GM12801 (cell line): Measurements from ENCODE around the gene SYTL2.

Experiments
- TF ChIP-seq, protein P1 (sequence below): IDR thresholded peaks from one replicate; pipeline ENCODE4 v1.5.1; 2011; ENCODE audit warnings: control low read depth; ENCODE audit not compliant: insufficient read length; ENCODE audit errors: extremely low read depth

The SYTL2 gene

DNA sequence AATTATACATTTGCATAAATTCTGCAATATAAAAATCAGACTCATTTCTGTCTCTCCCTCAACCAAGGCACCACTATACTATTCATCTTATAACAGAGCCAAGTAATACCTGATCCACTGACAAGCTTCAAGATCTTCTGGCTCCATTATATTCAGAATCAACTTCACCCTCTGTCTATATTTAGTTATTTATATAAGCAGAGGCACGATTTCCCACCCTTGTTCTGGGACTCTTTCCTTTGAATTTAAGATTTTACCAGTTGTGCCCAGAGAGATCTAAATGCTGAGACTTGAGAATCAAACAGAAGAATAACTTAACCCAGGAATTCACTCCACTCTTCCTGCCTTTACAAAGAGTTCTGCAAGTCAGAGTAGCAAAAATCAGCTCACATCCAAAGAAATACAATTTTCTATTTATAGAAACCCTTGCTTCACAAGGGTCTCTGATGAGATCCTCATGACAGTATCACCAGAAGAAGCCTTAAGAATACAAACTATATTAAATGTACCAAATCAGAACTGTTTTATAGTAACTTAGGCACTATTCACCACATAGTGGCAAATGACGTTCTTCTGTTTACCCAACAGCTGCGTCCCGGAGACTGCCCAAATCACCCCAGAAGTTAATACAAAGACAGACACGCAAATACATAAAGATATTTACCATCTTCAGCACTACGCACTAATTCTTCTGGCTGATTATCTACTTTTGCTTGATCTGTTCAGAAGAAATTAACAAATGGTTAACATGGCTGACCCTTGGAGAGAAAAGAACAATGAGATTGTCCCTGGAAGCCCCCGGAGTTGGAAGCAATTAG lies 92.6 kb downstream of the SYTL2 start:
- TF ChIP-seq, protein P1, sequence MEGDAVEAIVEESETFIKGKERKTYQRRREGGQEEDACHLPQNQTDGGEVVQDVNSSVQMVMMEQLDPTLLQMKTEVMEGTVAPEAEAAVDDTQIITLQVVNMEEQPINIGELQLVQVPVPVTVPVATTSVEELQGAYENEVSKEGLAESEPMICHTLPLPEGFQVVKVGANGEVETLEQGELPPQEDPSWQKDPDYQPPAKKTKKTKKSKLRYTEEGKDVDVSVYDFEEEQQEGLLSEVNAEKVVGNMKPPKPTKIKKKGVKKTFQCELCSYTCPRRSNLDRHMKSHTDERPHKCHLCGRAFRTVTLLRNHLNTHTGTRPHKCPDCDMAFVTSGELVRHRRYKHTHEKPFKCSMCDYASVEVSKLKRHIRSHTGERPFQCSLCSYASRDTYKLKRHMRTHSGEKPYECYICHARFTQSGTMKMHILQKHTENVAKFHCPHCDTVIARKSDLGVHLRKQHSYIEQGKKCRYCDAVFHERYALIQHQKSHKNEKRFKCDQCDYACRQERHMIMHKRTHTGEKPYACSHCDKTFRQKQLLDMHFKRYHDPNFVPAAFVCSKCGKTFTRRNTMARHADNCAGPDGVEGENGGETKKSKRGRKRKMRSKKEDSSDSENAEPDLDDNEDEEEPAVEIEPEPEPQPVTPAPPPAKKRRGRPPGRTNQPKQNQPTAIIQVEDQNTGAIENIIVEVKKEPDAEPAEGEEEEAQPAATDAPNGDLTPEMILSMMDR, result no peak

- TF ChIP-seq, protein P1, result no peak
Observed at GRCh38 chr11:85717429-85717828, 93.5 kb downstream of the SYTL2 start.

DNA sequence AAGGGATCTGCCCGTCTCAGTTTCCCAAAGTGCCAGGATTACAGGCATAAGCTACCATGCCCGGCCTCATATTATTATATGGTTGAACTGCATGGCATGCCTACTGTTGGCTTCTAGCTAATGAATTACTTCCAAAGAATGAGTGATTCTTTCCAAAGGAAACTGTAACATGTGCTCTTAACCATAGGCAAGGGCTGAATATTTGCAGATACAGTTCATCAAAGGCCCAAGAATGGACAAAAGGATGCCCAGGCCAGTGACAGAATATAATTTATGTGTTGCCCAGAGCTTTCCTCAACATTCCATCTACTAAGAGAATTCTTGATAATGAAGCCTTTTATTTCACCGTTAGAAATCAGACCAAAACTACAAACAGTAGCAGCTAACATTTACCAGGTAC lies 98.0 kb downstream of the SYTL2 start:
- TF ChIP-seq, protein P1, result no peak

GRCh38 chr11:85710917-85711316 lies 100.0 kb downstream of the SYTL2 start:
- TF ChIP-seq, protein P1, result no peak

- TF ChIP-seq, protein P1, result no peak
Observed at GRCh38 chr11:85709941-85710702, 100.8 kb downstream of the SYTL2 start.

- TF ChIP-seq, protein P1, result no peak
Observed at GRCh38 chr11:85705800-85706199, 105.1 kb downstream of the SYTL2 start.

- TF ChIP-seq, protein P1, result no peak
Observed at GRCh38 chr11:85704967-85705366, 106.0 kb downstream of the SYTL2 start.
